Measurements from ENCODE around the gene MRC2. TPM values are rescaled to one million over a fixed set of nuclear protein-coding genes. Genes with fewer than 3 reads are reported as not detected.

Gene MRC2
- total and polyA plus RNA-seq, 9 of the 15 experiments (the other 6 are each of a cell fraction or from before 2014, with no cell fraction given): 0.28 to 11.5 (median 6.6) TPM

DNA sequence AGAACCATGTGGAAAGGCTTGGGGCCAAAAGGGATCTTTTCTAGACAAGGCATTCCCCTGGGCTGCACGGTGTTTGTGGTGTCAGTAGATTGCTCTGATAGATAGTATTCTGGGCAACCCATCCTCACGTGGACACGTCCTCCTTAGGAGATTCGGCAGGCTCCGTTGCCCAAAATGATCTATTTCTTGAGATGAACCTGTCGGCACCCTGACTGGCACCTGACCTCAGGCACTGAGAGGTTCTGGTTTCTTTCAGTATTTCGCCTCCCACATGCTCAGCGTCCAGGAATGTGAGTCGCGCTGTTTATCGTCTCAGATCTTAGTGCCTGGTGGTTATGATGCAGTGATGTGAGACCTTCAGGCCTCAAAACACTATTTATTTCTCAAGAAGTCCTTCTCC is 91.0 kb downstream of the MRC2 start:
- no peak overlapping the region for H2AFZ ChIP-seq (ENCODE audit: low read depth, low read length)
- FAIRE-seq: no peak
- intact Hi-C loops (cut with micrococcal nuclease): no loop called here

More for the DNA sequence above, 91.0 kb downstream of the MRC2 start:
- H3K9ac ChIP-seq (ENCODE audit: insufficient read depth in 1 of 2, low read depth in 2 of 2, low read length in 2 of 2): no peak overlapping the region
- BruUV-seq (replicated peaks): no TSS peak
- ChIA-PET CTCF (ENCODE audit: low intra/inter-chr PET ratio) (no interaction called here), POLR2A (interaction anchor here (0.9 kb wide), 1 partner anchor 437 kb away, joined by 3 read pairs; no protein-coding TSS in a partner anchor)
- no peaks in the 10 kb centered on the region for H3K36me3 ChIP-seq (ENCODE audit: control insufficient read depth, insufficient read depth, low read length)
- H3K4me1 ChIP-seq (replicated peaks in 1 of 2; ENCODE audit: control insufficient read depth in 2 of 2, insufficient read depth in 2 of 2, low read length in 2 of 2): peaks cover 2 to 9% of the 10 kb centered on the region in 2 experiments; a peak in 3 of 5 replicates
- H3K4me3 ChIP-seq: no peak overlapping the region
- DNase-seq (ENCODE audit: extremely low read depth in 1 of 4, low spot score in 3 of 4) (no peak), ATAC-seq (no peak)
- TF ChIP-seq, protein P1, sequence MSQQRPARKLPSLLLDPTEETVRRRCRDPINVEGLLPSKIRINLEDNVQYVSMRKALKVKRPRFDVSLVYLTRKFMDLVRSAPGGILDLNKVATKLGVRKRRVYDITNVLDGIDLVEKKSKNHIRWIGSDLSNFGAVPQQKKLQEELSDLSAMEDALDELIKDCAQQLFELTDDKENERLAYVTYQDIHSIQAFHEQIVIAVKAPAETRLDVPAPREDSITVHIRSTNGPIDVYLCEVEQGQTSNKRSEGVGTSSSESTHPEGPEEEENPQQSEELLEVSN (IDR thresholded peaks at IDR 0.05; ENCODE audit: borderline replicate concordance in 1 of 2, extremely low read depth in 1 of 2, insufficient read depth in 1 of 2, insufficient read length in 1 of 2, low read depth in 1 of 2, low read length in 1 of 2, poor library complexity in 1 of 2, severe bottlenecking in 1 of 2): no peak
- no peak for TF ChIP-seq TBL1XR1 (IDR thresholded peaks at IDR 0.05; ENCODE audit: low read length in 2 of 2)
- TF ChIP-seq TFAM (CRISPR knock-in tag; conservative IDR thresholded peaks at IDR 0.05): no peak
- TF ChIP-seq NELFE (IDR thresholded peaks at IDR 0.05; ENCODE audit: insufficient read depth, insufficient read length): no peak
- no peak for TF ChIP-seq FOXM1 (IDR thresholded peaks at IDR 0.05; ENCODE audit: low read depth)
- TF ChIP-seq FOXM1 (CRISPR knock-in tag; IDR thresholded peaks at IDR 0.05; ENCODE audit: low read depth): no peak
- TF ChIP-seq, protein P2, sequence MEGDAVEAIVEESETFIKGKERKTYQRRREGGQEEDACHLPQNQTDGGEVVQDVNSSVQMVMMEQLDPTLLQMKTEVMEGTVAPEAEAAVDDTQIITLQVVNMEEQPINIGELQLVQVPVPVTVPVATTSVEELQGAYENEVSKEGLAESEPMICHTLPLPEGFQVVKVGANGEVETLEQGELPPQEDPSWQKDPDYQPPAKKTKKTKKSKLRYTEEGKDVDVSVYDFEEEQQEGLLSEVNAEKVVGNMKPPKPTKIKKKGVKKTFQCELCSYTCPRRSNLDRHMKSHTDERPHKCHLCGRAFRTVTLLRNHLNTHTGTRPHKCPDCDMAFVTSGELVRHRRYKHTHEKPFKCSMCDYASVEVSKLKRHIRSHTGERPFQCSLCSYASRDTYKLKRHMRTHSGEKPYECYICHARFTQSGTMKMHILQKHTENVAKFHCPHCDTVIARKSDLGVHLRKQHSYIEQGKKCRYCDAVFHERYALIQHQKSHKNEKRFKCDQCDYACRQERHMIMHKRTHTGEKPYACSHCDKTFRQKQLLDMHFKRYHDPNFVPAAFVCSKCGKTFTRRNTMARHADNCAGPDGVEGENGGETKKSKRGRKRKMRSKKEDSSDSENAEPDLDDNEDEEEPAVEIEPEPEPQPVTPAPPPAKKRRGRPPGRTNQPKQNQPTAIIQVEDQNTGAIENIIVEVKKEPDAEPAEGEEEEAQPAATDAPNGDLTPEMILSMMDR (IDR thresholded peaks at IDR 0.05 in 2 of 3, conservative IDR thresholded peaks at IDR 0.05 in 1 of 3; ENCODE audit: insufficient read depth in 2 of 3, low read depth in 1 of 3, low read length in 3 of 3): no peak
- TF ChIP-seq YY1 (IDR thresholded peaks at IDR 0.05; ENCODE audit: borderline replicate concordance in 1 of 3, control insufficient read depth in 1 of 3, extremely low read depth in 1 of 3, insufficient read depth in 3 of 3, insufficient read length in 1 of 3, insufficient replicate concordance in 2 of 3, low read depth in 1 of 3, low read length in 2 of 3): no peak
- no peak for TF ChIP-seq ZNF431 (CRISPR knock-in tag; IDR thresholded peaks at IDR 0.05)
- TF ChIP-seq ZC3H4 (CRISPR knock-in tag; IDR thresholded peaks at IDR 0.05; ENCODE audit: borderline replicate concordance): no peak
- TF ChIP-seq ZKSCAN8 (CRISPR knock-in tag; IDR thresholded peaks at IDR 0.05): no peak
- no peak for TF ChIP-seq CREM (IDR thresholded peaks at IDR 0.05; ENCODE audit: low read depth)
- no peaks in the 10 kb centered on the region for H4K20me1 ChIP-seq (replicated peaks; ENCODE audit: control insufficient read depth, insufficient read depth, low read length)
- H3K4me2 ChIP-seq (ENCODE audit: insufficient read depth, low read length): no peak overlapping the region
- peaks cover 7 to 46% of the 10 kb centered on the region in 2 experiments; a peak in 4 of 5 replicates for H3K27me3 ChIP-seq (ENCODE audit: control insufficient read depth in 2 of 2, insufficient read depth in 2 of 2, low read length in 2 of 2)
- 2% methylated on average over 11 of the region's 11 CpGs for WGBS (ENCODE audit: insufficient coverage, low coverage, missing lambda C conversion rate)
- H3K27ac ChIP-seq (ENCODE audit: extremely low read depth, low read depth, low read length): no peak overlapping the region
- no peaks in the 10 kb centered on the region for H3K9me1 ChIP-seq (ENCODE audit: control insufficient read depth, insufficient read depth, low read length)
- H3K79me2 ChIP-seq (ENCODE audit: control insufficient read depth, insufficient read depth, low read length): no peaks in the 10 kb centered on the region
- no peaks in the 10 kb centered on the region for H3K9me3 ChIP-seq (replicated peaks; ENCODE audit: control insufficient read depth, insufficient read depth, low read depth, low read length)
- in situ Hi-C loops (cut with MboI): loop anchor here (25.0 kb wide), 1 partner anchor 244 kb away; the partner anchor contains the start of gene TANC2

Measured in K562 (cell line).